ENCODE measurements around the gene RAB7B. TPM values are rescaled to one million over a fixed set of nuclear protein-coding genes. Genes with fewer than 3 reads are reported as not detected.

The RAB7B gene
- total and polyA plus RNA-seq, 2 of the 13 experiments (the other 11 are each of a cell fraction or from before 2014, with no cell fraction given): 0.05 to 0.46 TPM

DNA sequence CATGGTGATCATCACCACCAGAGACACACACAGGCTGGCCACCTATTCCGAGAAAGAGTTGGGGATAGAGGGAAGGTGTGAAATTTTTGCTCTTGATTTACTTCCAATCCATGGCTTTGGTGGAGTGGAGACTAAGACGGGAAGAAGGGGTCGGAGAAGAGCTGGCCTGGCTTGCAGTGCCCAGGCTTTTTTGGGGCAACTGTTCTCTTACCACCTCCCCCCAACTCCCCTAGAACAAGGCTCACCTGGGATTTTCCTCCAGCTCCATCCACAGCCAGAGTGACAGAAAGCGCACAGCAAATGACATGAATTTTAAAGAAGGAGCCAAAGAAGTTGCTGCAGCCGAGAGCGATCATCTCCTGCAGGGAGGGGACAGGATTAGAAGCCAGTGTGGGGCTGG, 75.9 kb downstream of the RAB7B start:
- WGBS (ENCODE audit: low lambda C conversion rate): 68% methylated on average over 6 of the region's 6 CpGs
- in situ Hi-C loops (cut with HindIII; ENCODE audit: extremely low pct_ligation_motif_present, low pct_unique_long_range_greater_than_20kb) (loop anchor here (5.0 kb wide), 1 partner anchor 40 kb away; no protein-coding TSS in a partner anchor), intact Hi-C loops (cut with micrococcal nuclease; ENCODE audit: unreplicated experiment) (no loop called here)
- no peak overlapping the region for H3K9ac ChIP-seq (ENCODE audit: insufficient read depth, low read depth, low read length)
- no peak for ATAC-seq
- CTCF ChIA-PET (ENCODE audit: low intra/inter-chr PET ratio, low total read pairs): no interaction called here
- no peaks in the 10 kb centered on the region for H4K20me1 ChIP-seq (ENCODE audit: insufficient read depth, low read length)
- no TSS peak for BruUV-seq (replicated peaks)
- no peak for FAIRE-seq
- no peak overlapping the region for H3K4me2 ChIP-seq (ENCODE audit: low read depth, low read length)
- no peak overlapping the region for H2AFZ ChIP-seq (ENCODE audit: low read length)
- no peaks in the 10 kb centered on the region for H3K36me3 ChIP-seq (replicated peaks in 1 of 2; ENCODE audit: control insufficient read depth in 1 of 2, insufficient read depth in 2 of 2, low read length in 2 of 2)
- DNase-seq (ENCODE audit: low spot score): no peak
- H3K79me2 ChIP-seq (ENCODE audit: insufficient read depth, low read length): no peaks in the 10 kb centered on the region
- no peaks in the 10 kb centered on the region; the same call in 1 of the 2 replicates for H3K4me1 ChIP-seq (ENCODE audit: insufficient read depth, low read length)
- POLR2A ChIA-PET: no interaction called here
- TF ChIP-seq ETV6 (CRISPR knock-in tag; conservative IDR thresholded peaks at IDR 0.05) (no peak), SMC3 (IDR thresholded peaks at IDR 0.05; ENCODE audit: low read length) (no peak), HHEX (CRISPR knock-in tag; IDR thresholded peaks at IDR 0.05) (no peak), ZBTB1 (CRISPR knock-in tag; IDR thresholded peaks at IDR 0.05; ENCODE audit: borderline replicate concordance) (no peak)
- TF ChIP-seq, protein P1, sequence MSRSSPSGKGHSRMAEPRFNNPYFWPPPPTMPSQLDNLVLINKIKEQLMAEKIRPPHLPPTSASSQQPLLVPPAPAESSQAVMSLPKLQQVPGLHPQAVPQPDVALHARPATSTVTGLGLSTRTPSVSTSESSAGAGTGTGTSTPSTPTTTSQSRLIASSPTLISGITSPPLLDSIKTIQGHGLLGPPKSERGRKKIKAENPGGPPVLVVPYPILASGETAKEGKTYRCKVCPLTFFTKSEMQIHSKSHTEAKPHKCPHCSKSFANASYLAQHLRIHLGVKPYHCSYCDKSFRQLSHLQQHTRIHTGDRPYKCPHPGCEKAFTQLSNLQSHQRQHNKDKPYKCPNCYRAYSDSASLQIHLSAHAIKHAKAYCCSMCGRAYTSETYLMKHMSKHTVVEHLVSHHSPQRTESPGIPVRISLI (CRISPR knock-in tag; IDR thresholded peaks at IDR 0.05; ENCODE audit: borderline replicate concordance): no peak
- TF ChIP-seq, protein P2, sequence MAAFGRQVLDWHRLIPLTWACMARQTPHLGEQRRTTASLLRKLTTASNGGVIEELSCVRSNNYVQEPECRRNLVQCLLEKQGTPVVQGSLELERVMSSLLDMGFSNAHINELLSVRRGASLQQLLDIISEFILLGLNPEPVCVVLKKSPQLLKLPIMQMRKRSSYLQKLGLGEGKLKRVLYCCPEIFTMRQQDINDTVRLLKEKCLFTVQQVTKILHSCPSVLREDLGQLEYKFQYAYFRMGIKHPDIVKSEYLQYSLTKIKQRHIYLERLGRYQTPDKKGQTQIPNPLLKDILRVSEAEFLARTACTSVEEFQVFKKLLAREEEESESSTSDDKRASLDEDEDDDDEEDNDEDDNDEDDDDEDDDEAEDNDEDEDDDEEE (CRISPR knock-in tag; IDR thresholded peaks at IDR 0.05): no peak
- peaks cover 5 to 31% of the 10 kb centered on the region in 2 experiments; a peak in 3 of 5 replicates for H3K27me3 ChIP-seq (ENCODE audit: control insufficient read depth in 1 of 2, insufficient read depth in 2 of 2, low read length in 2 of 2)
- no peak overlapping the region for H3K4me3 ChIP-seq (replicated peaks in 1 of 3; ENCODE audit: insufficient read depth in 1 of 3, low read depth in 2 of 3, low read length in 3 of 3)
- no peaks in the 10 kb centered on the region for H3K9me3 ChIP-seq (ENCODE audit: low read length)
- no peak overlapping the region for H3K27ac ChIP-seq (ENCODE audit: extremely low read length, insufficient read depth, low read length)

Other genes with a start within 250 kb of the RAB7B start
- 10.1 and 13.1 TPM in 2 replicates for gene RAB29, start 227.9 kb downstream of the RAB7B start, total RNA-seq (2016; rRNA removed; fragmentation: Illumina TruSeq; extraction: Trizol)
- 8.7 and 10.0 TPM in 2 replicates for gene RAB29, start 227.9 kb downstream of the RAB7B start, polyA plus RNA-seq (2011; rRNA removed)
- gene SLC41A1, start 190.2 kb downstream of the RAB7B start, total RNA-seq (2016; rRNA removed; fragmentation: Illumina TruSeq; extraction: Trizol): 1.3 and 2.2 TPM in 2 replicates
- 4.2 and 4.6 TPM in 2 replicates for gene SLC41A1, start 190.2 kb downstream of the RAB7B start, polyA plus RNA-seq (2011; rRNA removed)
- gene PM20D1, start 153.3 kb downstream of the RAB7B start, total RNA-seq (2016; rRNA removed; fragmentation: Illumina TruSeq; extraction: Trizol): not detected in 2 replicates
- gene PM20D1, start 153.3 kb downstream of the RAB7B start, polyA plus RNA-seq (2011; rRNA removed): not detected in 2 replicates
- 0.04 and 0.15 TPM in 2 replicates for gene SLC26A9, start 59.9 kb downstream of the RAB7B start, total RNA-seq (2016; rRNA removed; fragmentation: Illumina TruSeq; extraction: Trizol)
- gene SLC26A9, start 59.9 kb downstream of the RAB7B start, polyA plus RNA-seq (2011; rRNA removed): 0.03 and 0.11 TPM in 2 replicates
- gene CTSE, start 20.5 kb upstream of the RAB7B start, total RNA-seq (2016; rRNA removed; fragmentation: Illumina TruSeq; extraction: Trizol): 0.69 and 0.95 TPM in 2 replicates
- 0.37 and 0.50 TPM in 2 replicates for gene CTSE, start 20.5 kb upstream of the RAB7B start, polyA plus RNA-seq (2011; rRNA removed)
- gene RHEX, start 49.8 kb upstream of the RAB7B start, total RNA-seq (2016; rRNA removed; fragmentation: Illumina TruSeq; extraction: Trizol): 1.6 and 2.7 TPM in 2 replicates
- 1.3 and 1.4 TPM in 2 replicates for gene RHEX, start 49.8 kb upstream of the RAB7B start, polyA plus RNA-seq (2011; rRNA removed)
- not detected in 2 replicates for gene AVPR1B, start 114.0 kb upstream of the RAB7B start, total RNA-seq (2016; rRNA removed; fragmentation: Illumina TruSeq; extraction: Trizol)
- gene AVPR1B, start 114.0 kb upstream of the RAB7B start, polyA plus RNA-seq (2011; rRNA removed): 0.05 and 0.07 TPM in 2 replicates
- 7.1 and 10.1 TPM in 2 replicates for gene FAM72A, start 199.4 kb upstream of the RAB7B start, total RNA-seq (2016; rRNA removed; fragmentation: Illumina TruSeq; extraction: Trizol)
- gene FAM72A, start 199.4 kb upstream of the RAB7B start, polyA plus RNA-seq (2011; rRNA removed): 4.4 and 11.1 TPM in 2 replicates
- 24.0 and 25.2 TPM in 2 replicates for gene SRGAP2, start 200.1 kb upstream of the RAB7B start, total RNA-seq (2016; rRNA removed; fragmentation: Illumina TruSeq; extraction: Trizol)
- gene SRGAP2, start 200.1 kb upstream of the RAB7B start, polyA plus RNA-seq (2011; rRNA removed): 10.0 and 11.5 TPM in 2 replicates